Activated naive CD8-positive, alpha-beta T cell (primary cell): ENCODE data around the gene LSM14A.
"Not testable (repeated sequence)": the region's sequence is repeated elsewhere in the genome, so short reads cannot be mapped to it uniquely, and the experiment has no call there.

Experiments
- H3K27ac Mint-ChIP-seq: one replicate; pipeline ENCODE4 v1.8.0; 2021; ENCODE audit warnings: mixed read lengths
- H3K27me3 Mint-ChIP-seq: one replicate; pipeline ENCODE4 v1.8.0; 2021; ENCODE audit warnings: mixed read lengths
- H3K36me3 Mint-ChIP-seq: one replicate; pipeline ENCODE4 v1.8.0; 2021; ENCODE audit warnings: mixed read lengths
- H3K4me1 Mint-ChIP-seq: one replicate; pipeline ENCODE4 v1.8.0; 2021; ENCODE audit warnings: low read depth, mixed read lengths
- H3K4me3 Mint-ChIP-seq: one replicate; pipeline ENCODE4 v1.8.0; 2021; ENCODE audit warnings: mild to moderate bottlenecking, mixed read lengths
- H3K9me3 Mint-ChIP-seq: one replicate; pipeline ENCODE4 v1.8.0; 2021; ENCODE audit warnings: low read depth, mixed read lengths

Gene LSM14A

DNA sequence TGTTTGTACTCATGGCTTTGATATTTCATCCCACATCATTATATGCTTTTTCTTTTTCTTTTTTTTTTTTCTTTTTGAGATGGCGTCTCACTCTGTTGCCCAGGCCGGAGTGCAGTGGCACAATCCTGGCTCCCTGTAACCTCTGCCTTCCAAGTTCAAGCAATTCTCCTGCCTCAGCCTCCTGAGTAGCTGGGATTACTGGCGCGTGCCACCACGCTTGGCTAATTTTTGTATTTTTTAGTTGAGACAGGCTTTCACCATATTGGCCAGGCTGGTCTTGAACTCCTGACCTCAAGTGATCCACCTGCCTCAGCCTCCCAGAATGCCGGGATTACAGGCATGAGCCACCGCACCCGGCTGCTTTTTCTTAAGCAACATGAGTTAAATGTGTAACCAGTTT lies 2.9 kb downstream of the LSM14A start:
- peaks cover 71% of the 10 kb centered on the region for H3K4me1 Mint-ChIP-seq
- not testable (repeated sequence) for H3K36me3 Mint-ChIP-seq, H3K9me3 Mint-ChIP-seq, H3K27me3 Mint-ChIP-seq
- H3K27ac Mint-ChIP-seq: peak overlapping the region; percentile 41
- peak overlapping the region; percentile 76 for H3K4me3 Mint-ChIP-seq

DNA sequence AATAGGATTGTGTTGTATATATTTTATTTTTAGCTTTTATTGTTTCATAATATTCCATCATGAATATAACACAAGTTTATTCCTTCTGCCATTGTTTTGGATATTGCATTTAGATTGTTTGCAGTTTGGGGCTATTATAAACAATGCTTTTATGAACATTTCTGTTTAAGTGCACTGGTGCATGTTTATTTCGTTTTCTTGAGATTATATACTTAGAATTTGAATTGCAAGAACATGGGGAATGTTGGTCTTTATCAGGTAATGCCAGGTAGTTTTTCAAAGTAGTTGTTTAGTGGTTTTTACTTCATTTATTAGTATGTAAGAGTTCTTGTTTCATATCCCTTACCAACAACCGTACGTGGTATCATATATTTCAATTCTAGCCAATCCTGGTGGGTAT lies 4.3 kb downstream of the LSM14A start:
- Mint-ChIP-seq H3K27me3 (no peaks in the 10 kb centered on the region), H3K9me3 (no peaks in the 10 kb centered on the region), H3K4me1 (peaks cover 75% of the 10 kb centered on the region), H3K27ac (peak overlapping the region; percentile 37), H3K4me3 (peak overlapping the region; percentile 76), H3K36me3 (peaks cover 3% of the 10 kb centered on the region)

DNA sequence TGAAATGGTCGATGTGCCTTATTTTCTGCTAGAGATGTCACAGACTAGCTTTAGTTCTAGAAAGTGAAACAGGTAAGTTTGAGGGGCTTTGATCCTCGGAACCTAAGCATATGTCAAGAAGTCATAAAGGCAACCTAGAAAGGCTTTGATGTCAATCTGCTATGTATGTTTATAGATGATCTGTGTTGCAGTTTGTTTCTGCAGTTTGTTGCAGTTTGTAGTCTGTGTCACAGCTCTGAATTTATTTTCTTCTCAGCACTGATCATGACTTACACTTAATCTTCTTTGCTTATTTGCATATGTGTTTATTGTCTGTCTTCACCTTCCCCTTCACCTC lies 5.9 kb downstream of the LSM14A start:
- Mint-ChIP-seq H3K27me3 (no peaks in the 10 kb centered on the region), H3K4me1 (peaks cover 87% of the 10 kb centered on the region), H3K36me3 (peaks cover 5% of the 10 kb centered on the region), H3K4me3 (peak overlapping the region; percentile 73), H3K27ac (peak overlapping the region; percentile 61), H3K9me3 (no peaks in the 10 kb centered on the region)

DNA sequence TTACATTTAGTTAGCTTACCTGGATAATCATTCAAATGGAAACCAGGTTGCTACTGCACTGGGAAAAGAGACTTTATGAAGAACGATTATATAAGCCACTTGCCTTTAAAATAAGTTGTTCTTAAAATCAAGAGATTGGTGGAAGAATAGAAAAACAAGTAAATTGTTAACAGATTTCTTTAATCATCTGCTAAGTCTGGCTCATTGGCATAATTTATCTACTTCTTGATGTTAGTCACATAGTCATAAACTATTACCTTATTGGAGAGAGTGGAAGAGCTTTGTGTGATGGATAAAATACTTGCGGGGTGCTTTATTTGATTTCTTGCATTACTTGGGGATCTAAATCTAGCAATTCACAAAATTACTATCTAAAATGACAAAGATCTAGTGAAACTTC lies 6.8 kb downstream of the LSM14A start:
- no peaks in the 10 kb centered on the region for H3K9me3 Mint-ChIP-seq
- no peaks in the 10 kb centered on the region for H3K27me3 Mint-ChIP-seq
- H3K4me3 Mint-ChIP-seq: peak overlapping the region; percentile 63
- H3K4me1 Mint-ChIP-seq: peaks cover 82% of the 10 kb centered on the region
- peaks cover 5% of the 10 kb centered on the region for H3K36me3 Mint-ChIP-seq
- H3K27ac Mint-ChIP-seq: no peak overlapping the region

DNA sequence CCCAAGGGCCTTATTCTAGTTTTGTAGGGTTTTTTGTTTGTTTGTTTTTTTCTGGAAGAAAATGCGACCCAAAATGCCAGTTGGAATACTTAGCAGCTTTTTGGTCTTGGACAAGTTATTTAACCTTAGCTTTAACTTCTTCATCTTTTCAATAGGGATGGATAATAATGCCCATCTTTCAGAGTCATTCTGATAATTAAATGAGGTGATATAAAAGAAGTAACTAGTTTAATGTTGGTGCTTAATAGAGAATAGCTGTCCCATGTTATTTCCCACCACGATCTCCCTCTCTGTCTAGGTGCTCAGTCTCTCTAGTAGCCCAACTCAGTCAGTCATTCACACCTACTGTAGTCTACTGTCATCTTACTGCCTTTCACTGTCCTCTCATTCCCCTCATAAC lies 8.0 kb downstream of the LSM14A start:
- peaks cover 5% of the 10 kb centered on the region for H3K36me3 Mint-ChIP-seq
- no peaks in the 10 kb centered on the region for H3K9me3 Mint-ChIP-seq
- H3K4me3 Mint-ChIP-seq: peak overlapping the region; percentile 28
- H3K27me3 Mint-ChIP-seq: no peaks in the 10 kb centered on the region
- peak overlapping the region; percentile 30 for H3K27ac Mint-ChIP-seq
- peaks cover 85% of the 10 kb centered on the region for H3K4me1 Mint-ChIP-seq

DNA sequence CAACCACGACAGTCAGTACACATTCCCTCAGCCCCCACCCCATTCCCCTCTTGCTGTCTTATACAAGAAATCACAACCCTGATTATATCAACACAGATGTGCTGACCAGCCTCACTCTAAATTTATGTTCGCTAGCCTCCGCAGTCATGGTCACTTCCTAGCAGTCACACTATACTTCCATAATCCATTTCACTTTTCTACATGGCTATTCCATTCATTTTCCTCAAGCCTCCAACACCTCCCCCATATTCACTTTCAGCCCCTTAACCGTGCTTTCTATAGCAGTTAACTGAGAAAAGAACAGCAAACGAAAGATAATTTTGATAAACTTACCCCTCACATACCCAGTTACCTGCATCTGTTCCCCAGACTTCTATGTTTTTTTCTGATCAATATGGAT lies 8.4 kb downstream of the LSM14A start:
- Mint-ChIP-seq H3K27ac (peak overlapping the region; percentile 30), H3K9me3 (no peaks in the 10 kb centered on the region), H3K36me3 (peaks cover 5% of the 10 kb centered on the region), H3K4me1 (peaks cover 85% of the 10 kb centered on the region), H3K27me3 (no peaks in the 10 kb centered on the region), H3K4me3 (peak overlapping the region; percentile 28)

DNA sequence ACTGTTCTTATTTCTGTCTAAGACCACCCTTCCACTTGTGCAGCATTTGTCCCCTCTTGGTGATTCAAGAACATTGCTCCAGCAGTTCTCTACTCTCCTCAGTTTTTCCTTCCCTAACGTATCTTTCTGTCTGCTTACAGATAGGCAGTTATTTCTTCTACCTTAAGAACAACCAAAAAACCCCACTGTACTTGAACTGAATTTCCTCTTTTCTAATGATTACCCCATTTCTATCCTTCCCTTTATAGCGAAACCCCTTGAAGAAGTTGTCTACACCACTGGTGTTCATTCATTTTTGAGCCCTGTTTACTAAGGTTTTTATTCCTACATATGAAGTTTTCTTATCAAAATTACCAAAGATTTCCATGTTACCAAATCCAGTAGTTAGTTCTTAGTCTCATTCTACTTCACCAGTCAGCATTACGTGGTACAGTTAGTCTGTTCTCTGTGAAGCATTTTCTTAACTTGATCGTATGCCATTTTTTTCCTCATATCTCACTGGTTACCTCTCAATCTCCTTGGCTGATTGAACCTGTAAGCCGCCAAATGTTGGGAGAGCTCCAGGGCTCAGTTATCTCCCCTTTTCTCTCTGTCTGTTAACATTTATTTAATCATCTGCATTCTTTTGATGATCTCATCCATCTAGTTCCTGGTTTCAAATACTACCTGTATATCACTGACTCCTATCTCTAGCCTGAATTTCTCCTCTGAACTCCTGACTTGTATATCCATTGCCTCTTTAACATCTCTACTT lies 9.0 kb downstream of the LSM14A start:
- Mint-ChIP-seq H3K27me3 (no peaks in the 10 kb centered on the region), H3K27ac (peak overlapping the region; percentile 23), H3K9me3 (no peaks in the 10 kb centered on the region), H3K36me3 (peaks cover 5% of the 10 kb centered on the region), H3K4me1 (peaks cover 85% of the 10 kb centered on the region), H3K4me3 (peak overlapping the region; percentile 28)

DNA sequence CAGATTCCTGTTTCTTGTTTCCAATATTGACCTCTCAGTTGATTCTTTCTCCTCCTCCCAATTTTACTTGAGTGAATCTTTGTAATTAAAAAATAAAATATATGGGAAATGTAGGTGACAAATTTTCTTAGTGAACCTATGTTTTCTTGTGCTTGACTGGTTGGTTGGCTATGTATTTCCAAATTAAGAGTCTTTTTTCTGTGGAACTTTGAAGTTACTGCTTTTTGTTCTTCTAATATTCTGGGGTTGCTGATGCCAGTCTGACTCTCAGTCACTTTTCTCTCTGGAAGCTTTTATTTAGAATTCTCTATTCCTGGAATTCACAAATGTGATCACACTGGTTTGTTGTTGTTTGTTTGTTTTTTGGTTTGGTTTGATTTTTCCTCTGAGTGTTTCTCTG lies 9.8 kb downstream of the LSM14A start:
- Mint-ChIP-seq H3K9me3 (no peaks in the 10 kb centered on the region), H3K4me1 (peaks cover 82% of the 10 kb centered on the region), H3K27ac (peak overlapping the region; percentile 35), H3K4me3 (no peak overlapping the region), H3K27me3 (no peaks in the 10 kb centered on the region), H3K36me3 (peaks cover 5% of the 10 kb centered on the region)

DNA sequence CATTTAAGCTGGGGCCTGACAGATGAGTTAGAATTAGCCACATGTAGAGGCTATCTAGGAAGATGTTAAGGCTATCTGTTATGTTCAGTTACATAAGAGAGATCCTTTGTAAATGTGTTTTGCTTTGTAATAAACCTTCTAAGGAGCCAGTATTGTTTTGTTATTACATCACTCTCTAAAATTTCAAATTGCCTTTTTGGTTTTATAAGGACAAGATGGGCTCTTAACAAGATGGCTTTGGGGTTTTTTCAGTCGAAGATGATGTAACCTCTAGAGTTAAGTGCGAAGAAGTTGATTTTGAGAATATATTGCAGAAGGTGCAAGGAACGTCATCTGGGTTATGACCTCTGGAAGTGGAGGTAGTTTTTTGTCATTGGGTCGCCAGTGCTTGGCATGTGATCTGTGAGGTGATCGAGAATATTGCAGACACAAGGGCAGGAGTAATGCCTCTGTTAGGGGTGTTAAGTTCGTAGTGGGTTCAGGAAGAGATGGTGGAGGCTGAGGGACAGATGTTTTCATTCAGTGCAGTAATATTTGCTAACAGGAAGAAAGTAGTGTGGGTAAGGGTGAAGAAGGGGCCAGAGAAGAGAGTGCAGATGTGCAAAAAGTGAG lies 12.7 kb downstream of the LSM14A start:
- H3K4me1 Mint-ChIP-seq: peaks cover 84% of the 10 kb centered on the region
- peak overlapping the region; percentile 49 for H3K4me3 Mint-ChIP-seq
- no peaks in the 10 kb centered on the region for H3K27me3 Mint-ChIP-seq

DNA sequence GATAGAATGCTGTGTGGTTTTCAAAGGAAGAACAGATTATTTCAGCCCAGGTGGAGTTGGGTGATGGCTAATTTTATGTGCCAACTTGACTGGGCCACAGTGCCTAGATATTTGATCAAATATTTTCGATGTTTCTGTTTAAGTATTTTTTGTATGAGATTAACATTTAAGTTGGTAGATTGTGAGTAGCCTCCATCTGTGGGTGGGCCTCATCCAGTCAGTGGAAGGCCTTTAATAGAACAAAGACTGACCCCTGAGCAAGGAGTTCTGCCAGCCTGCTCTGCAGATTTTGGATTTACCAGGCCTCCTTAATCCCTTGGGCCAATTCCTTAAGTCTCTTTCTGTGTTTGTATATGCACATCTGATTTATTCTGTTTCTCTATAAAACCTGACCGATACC lies 13.9 kb downstream of the LSM14A start:
- Mint-ChIP-seq H3K27me3 (no peaks in the 10 kb centered on the region), H3K36me3 (peaks cover 3% of the 10 kb centered on the region), H3K9me3 (no peaks in the 10 kb centered on the region), H3K4me1 (peaks cover 83% of the 10 kb centered on the region), H3K4me3 (peak overlapping the region; percentile 3), H3K27ac (peak overlapping the region; percentile 25)

More for the DNA sequence above, 12.7 kb downstream of the LSM14A start:
- H3K36me3 Mint-ChIP-seq: peaks cover 5% of the 10 kb centered on the region
- peak overlapping the region; percentile 25 for H3K27ac Mint-ChIP-seq
- no peaks in the 10 kb centered on the region for H3K9me3 Mint-ChIP-seq

DNA sequence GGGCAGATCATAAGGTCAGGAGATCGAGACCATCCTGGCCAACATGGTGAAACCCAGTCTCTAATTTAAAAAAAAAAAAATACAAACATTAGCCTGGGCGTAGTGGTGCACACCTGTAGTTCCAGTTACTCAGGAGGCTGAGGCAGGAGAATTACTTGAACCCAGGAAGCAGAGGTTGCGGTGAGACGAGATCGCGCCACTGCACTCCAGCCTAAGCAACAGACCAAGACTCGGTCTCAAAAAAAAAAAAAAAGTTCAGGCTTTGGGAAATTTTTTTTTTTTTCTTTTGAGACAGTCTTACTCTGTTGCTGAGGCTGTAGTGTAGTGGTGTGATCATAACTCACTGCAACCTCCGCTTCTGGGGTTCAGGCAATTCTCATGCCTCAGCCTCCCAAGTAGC lies 14.7 kb downstream of the LSM14A start:
- Mint-ChIP-seq H3K27ac (no peak overlapping the region), H3K9me3 (no peaks in the 10 kb centered on the region), H3K4me1 (peaks cover 83% of the 10 kb centered on the region), H3K27me3 (no peaks in the 10 kb centered on the region), H3K4me3 (no peak overlapping the region), H3K36me3 (no peaks in the 10 kb centered on the region)

DNA sequence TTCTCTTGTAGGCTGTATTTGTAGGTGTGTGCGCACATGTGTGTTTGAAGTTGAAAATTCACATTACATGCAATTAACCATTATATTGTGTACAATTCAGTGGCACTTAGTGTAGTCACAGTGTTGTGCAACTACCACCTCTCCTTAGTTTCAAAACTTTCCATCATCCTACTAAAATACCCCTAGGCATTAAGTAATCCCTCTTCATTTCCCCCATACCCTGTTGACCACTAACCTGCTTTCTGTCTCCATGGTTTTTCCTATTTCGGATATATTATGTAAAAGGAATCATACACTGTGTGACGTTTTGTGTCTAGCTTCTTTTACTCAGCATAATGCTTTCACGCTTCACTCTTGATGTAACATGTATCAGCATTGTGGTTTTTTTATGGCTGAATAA lies 16.1 kb downstream of the LSM14A start:
- Mint-ChIP-seq H3K9me3 (no peaks in the 10 kb centered on the region), H3K4me3 (peak overlapping the region; percentile 51), H3K27ac (peak overlapping the region; percentile 10), H3K36me3 (no peaks in the 10 kb centered on the region), H3K4me1 (peaks cover 77% of the 10 kb centered on the region), H3K27me3 (no peaks in the 10 kb centered on the region)

DNA sequence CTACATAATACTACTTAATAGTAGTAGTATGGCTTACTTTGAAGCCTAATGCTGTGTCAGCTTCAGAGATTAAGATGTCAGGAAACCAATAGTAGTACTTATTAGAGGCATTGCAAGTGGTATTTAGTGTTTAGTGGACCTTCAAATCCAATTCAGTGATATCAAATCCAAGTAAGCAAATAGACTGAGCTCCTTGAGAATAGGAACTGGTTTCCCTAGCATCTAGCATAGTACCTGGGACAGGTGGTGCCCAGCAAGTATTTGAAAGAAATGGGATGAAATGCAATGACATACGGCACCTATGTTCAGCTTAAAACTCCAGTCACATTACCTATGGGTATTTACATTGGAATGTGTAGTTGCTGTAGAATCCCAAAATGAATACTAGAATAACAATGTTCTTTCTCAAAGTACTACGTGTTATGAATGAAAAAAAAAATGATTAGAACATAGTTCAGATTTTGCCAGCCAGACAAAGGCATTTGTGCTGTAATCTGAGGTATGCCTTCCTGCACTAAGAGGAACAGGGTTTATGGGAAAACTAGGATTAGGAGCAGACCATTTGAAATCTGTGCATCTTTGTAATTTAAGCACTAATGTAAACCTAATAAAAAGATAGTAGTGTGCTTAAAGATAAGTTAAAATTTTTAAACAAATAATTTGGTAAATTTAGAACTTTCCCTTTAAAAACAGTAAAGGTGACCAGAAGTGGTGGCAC lies 17.1 kb downstream of the LSM14A start:
- Mint-ChIP-seq H3K4me3 (peak overlapping the region; percentile 40), H3K36me3 (no peaks in the 10 kb centered on the region), H3K9me3 (no peaks in the 10 kb centered on the region), H3K27ac (no peak overlapping the region), H3K27me3 (no peaks in the 10 kb centered on the region), H3K4me1 (peaks cover 78% of the 10 kb centered on the region)

DNA sequence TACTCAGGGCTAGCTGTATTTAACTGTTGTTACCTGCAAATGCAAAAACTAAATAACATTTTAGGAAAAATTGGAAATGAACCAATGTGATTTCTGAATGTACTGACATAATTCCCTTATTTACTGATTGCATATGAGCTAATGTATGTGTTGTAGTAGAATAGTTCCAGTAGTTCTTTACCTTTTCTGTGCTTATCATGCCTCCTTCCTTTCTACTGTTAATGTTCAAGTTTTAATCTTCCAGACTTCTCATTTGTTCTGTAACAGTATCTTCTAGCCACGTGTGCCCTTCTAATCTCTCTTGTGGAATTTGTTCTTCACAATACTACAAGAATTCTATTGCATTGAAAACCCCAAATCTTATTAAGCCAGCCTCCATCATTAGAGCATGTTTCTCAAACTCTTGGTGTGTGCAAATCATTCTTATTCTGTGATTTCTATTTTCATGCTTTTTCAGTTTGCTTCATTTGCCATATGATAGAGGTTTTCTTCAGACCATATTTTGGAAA lies 17.7 kb downstream of the LSM14A start:
- H3K27me3 Mint-ChIP-seq: no peaks in the 10 kb centered on the region
- peak overlapping the region; percentile 28 for H3K4me3 Mint-ChIP-seq
- peaks cover 73% of the 10 kb centered on the region for H3K4me1 Mint-ChIP-seq
- H3K9me3 Mint-ChIP-seq: no peaks in the 10 kb centered on the region
- peak overlapping the region; percentile 18 for H3K27ac Mint-ChIP-seq
- no peaks in the 10 kb centered on the region for H3K36me3 Mint-ChIP-seq

DNA sequence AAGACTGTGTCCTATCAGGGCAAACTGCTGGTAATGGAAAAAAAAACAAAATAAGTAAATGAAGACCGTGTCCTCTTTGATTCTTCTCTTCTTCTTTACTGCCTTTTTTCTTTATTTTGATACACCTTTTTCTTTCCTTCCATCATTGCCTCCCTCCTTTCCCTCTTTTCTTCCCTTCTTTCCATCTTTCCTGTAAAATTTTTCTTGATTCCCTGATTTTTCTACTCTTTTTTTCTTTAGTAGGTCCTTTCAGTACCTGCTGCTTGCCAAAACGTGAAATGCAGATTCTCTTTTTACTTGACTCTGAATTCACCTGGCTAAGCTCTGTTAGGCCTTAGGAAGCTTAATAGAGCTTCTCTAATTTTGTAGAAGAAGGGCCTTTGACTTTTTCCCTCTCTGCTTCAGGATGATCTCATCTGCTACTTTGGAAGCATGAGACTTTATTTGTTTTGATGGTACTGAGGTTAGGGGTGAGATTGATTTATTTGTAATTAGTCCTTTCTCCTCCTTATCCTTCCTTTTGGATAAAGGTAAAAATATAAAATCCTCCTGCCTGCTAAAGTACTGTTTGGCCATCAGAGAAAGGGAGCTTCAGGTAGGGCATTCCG lies 19.2 kb downstream of the LSM14A start:
- Mint-ChIP-seq H3K9me3 (no peaks in the 10 kb centered on the region), H3K4me3 (peak overlapping the region; percentile 4), H3K27ac (peak overlapping the region; percentile 23), H3K36me3 (peaks cover 3% of the 10 kb centered on the region), H3K27me3 (no peaks in the 10 kb centered on the region), H3K4me1 (peaks cover 60% of the 10 kb centered on the region)
